ENCODE results near the gene AMIGO2.

The AMIGO2 gene

DNA sequence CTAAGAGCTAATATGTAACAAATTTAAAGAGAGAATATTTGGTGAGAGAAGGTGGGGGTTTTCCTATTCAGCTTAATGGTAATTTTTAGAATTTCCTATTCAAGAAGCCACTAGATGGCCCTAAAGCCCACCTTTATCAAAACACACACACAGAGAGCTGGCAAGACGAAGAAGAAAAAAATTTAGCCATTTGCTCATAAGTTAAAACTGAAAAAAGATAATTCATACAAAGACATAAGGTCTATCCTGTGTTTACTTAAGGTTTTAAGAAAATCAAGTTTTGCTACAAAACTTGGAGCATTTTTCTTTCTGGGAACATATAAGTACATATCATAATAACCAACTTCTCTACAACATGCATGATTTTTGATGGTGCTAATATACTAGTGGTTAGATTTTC is 47.1 kb downstream of the AMIGO2 start:
- DNase-seq, result peak; percentile 23 to 78 (median 50)

DNA sequence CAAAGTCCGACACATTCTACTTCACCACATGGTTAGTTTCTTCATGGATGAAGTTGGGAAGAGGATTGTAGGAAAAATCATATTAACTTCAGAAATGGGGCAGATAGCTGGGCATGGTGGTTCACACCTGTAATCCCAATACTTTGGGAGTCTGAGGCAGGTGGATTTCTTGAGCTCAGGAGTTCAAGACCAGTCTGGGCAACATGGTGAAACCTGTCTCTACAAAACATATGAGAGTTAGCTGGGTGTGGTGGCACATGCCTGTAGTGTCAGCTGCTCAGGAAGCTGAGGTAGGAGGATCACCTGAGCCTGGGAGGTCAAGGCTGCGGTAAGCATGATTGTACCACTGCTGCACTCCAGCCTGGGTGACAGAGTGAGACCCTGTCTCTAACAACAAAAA is 49.9 kb downstream of the AMIGO2 start:
- DNase-seq, result no peak

DNA sequence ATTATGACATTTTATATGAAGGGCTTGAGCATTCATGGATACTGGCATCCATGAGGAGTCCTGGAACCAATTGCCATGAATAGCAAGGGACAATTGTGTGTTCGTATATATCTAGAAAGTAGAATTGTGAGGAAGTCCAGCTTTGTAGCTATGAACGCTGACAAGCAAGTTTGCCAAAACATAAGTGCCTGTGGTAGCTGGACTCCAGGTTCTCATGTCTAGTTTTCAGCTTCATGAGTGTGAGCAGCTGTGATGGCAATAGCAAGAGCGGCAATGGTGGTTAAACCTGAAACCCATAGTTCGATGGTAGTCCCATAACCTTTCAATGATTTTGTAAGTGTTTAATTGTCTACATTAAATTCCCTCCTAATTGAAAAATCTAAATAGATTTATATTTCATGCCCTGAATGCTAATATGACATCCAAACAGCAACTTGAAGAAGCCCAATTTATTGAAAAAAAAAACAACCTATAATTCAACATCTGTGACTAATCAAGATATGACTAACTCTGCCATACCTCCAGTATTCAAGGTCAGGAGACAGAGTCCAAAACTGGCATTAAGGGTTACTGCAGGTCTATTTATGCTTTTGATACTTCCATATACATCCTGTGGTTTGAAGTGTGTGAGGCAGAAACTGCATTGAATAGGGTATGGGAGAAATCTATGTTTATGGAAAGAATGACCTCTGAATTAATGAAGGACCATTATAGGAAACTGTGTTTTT is 50.6 kb downstream of the AMIGO2 start:
- no peak for DNase-seq

DNA sequence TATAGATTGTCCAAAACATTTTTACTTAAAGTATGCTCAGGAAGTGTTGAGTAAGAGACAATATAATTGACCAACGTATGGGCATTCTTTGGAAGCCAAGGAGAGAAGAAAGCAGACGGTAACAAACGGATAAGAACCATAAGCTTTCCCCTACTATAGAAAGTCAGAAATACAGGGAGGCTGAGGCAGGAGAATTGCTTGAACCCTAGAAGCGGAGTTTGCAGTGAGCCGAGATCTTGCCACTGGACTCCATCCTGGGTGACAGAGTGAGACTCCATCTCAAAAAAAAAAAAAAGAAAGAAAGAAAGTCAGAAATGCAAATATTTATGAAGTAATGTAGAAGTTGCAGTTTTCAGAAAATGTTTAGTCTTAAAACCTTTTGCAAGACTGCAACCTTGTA is 51.6 kb downstream of the AMIGO2 start:
- no peak for DNase-seq

All from suppressor macrophage (primary cell).